ENCODE results near the gene TMEM121B.

The TMEM121B gene

GRCh38 chr22:17137861-17138425 lies 16.8 kb upstream of the TMEM121B start:
- DNase-seq = no peak

DNA sequence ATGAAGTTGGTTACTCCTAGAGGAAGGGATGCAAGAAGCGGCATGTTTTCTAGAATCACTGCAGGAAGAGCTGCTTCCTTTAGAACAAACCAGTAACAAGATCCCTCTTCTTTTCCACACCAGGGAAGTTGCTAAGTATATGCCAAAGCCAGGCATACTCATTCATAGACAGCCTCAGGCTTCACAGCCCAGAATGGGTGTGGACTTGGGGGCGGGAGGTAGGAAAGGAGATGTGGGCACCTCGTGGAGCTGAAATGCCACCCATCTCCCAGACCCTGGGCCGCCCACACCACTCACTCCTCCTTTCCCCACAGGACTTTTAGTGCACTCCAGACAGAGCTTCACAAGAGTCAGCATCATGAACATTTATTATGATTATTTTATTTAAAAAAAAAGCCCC lies 16.0 kb upstream of the TMEM121B start:
- DNase-seq = no peak

DNA sequence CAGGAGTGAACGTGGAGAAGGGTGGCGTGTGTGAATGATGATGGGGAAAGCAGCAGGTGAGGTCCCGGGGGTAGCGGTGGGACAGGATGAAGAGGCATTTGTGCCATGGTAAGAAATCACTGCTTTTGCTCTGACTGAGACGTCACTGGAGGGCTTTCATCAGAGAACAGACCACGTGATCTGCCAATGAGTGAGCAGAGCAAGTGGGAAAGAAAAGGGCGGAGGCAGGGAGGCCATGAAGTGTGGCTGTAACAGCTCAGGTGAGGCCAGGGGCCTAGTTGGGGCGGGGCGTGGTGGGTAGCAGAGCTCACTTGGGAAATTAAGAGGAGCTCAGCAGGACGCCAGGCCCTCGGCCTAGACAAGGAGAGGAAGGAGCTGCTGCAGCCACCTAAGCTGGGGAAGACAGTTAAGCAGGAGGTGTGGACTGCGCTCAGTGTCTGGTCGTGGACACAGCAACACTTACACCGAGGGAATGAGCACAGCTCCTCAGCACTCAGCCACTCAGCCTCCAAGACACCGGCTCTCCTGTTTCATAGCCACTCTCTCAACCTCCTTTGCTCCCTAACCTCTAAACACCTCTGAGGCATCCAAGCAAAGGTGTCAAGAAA lies 14.1 kb upstream of the TMEM121B start:
- DNase-seq = no peak

- no peak for DNase-seq
These were observed 12.0 kb upstream of the TMEM121B start for GRCh38 chr22:17133137-17133536.

DNA sequence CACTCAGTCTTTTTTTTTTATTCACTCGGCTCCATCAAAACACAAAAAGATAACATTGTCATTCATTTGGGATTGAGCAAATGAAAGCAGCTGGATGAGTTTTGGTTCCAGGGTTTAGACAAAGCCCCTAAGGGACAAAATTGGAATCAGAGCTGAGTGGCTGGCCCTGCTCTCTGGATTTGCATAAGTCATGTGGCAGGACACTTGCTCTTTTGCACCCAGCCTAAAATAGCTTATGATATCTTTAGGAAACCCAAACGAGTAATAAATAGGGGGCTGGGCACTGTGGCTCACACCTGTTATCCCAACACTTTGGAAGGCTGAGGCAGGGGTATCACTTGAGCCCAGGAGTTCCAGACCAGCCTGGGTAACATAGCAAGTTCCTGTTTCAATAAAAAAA lies 11.0 kb upstream of the TMEM121B start:
- no peak for DNase-seq

DNA sequence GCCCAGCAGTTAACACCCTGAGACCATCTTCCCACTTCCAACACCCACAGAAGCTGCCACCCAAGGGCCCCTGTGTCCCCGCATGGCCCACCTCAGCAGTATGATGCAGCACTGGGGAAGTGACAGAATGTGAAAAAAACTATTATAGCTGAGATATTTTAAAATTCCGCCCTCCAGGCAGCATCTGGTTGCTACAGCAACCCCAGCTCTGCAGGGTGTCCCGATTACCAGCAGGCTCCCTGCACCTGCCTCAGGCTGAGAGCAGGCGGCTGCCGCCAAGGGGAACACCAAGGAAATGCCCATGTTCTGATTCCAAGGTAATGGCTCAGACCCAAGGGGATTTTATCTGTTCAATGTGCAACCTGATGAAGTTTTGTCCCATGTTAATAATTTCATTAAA lies 10.5 kb upstream of the TMEM121B start:
- DNase-seq = no peak

DNA sequence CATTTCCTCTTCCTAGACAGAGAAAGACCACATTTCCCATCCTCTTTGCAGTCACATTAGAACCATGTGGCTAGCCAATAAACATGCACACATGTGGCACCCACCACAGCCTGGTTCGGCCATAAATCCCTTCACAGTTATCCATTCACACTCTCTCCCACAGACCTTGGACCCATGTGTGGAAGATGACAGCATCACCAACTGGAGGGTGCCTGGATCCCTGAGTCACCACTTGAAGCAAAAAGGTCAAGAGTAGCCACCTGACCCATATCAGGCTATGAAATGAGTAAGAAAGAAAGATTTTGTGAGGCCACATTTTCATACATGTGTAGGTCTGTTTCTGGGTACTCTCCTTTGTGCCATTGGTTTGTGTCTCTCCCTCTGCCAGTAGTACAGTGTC lies 9.0 kb upstream of the TMEM121B start:
- no peak for DNase-seq

GRCh38 chr22:17120711-17121232 lies 388 bp downstream of the TMEM121B start:
- DNase-seq = no peak

GRCh38 chr22:17120281-17120680 lies 879 bp downstream of the TMEM121B start:
- peak; percentile 75 for DNase-seq

DNA sequence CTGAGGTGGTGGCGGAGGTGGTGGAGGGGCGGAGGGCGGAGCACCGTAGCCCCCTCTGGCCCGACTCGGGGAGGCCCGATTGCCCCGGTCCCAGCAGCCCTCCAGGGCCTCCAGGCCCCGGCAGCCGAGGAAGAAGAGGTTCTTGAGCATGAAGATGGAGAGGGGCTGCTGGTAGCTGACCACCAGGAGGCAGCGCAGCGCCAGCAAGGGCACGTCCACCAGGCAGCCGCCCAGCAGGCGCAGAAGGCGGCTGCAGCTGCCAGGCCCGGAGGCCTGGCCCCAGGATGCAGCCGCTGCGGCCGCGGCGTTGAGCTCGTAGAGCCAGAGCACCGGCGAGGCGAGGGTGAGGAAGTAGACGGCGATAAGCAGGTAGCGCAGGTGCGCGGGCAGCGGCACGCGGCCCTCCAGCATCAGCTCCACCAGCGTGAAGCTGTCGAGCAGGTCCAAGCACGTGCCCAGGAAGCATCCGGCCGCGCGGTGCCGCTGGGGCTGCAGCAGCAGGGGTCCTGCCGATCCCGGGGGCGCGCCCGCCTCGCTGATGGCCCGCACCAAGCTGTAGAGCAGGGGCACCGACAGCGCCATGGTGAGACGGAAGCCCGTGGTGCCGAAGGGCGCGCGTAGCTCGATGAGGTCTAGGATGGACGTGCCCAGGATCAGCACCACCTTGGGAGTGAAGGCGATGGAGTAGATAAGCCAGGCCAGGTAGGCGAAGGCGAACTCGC lies 1.5 kb downstream of the TMEM121B start:
- DNase-seq = no peak

GRCh38 chr22:17118342-17118741 lies 2.8 kb downstream of the TMEM121B start:
- DNase-seq = no peak

GRCh38 chr22:17117890-17118289 lies 3.3 kb downstream of the TMEM121B start:
- DNase-seq = no peak

DNA sequence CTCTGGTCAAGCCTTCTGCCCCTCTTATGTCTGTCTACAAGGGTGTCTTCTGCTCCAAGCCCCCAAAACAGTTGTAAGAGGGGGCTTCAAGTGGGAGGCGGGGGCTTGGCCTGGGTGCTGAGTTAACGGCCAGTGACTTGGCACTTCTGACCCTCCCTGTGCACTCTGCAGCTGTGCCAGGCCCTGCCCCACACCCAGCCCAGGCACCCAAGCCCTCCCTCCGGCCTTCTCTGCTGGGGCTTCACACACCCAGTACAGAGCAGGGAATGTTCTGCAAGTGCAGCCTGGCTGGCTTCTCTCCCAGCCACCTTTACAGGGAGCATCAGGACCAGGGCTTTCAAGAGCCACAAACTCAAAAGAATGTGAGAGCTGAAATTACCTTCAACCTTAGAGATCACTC lies 3.8 kb downstream of the TMEM121B start:
- no peak for DNase-seq

GRCh38 chr22:17116572-17117330 lies 4.4 kb downstream of the TMEM121B start:
- no peak for DNase-seq

GRCh38 chr22:17115945-17116565 lies 5.1 kb downstream of the TMEM121B start:
- no peak for DNase-seq

- no peak for DNase-seq
These were observed 5.9 kb downstream of the TMEM121B start for GRCh38 chr22:17115236-17115635.

GRCh38 chr22:17114898-17115235 lies 6.3 kb downstream of the TMEM121B start:
- DNase-seq = no peak

- DNase-seq = no peak
These were observed 6.8 kb downstream of the TMEM121B start for GRCh38 chr22:17114173-17114897.

DNA sequence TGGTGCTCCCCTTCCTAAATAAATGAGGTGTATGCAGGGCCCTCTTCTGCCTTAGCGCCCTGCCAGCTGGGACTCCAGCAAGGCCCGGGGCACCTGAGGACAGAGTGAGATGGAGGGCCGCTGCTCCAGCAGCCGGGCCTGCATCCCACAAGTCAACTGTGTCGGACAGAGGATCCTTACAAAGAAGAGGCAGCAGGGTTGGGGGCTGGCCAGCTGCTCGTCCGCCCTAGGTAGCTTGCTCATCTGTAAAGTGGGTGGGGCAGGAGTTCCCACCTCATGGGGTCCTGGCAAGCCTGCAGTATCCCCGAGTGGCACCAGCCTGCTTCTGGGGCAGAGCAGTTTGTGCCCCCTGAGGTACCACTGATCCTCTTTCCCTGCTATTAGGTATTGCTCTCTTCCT lies 7.6 kb downstream of the TMEM121B start:
- no peak for DNase-seq

- DNase-seq = no peak
These were observed 8.6 kb downstream of the TMEM121B start for GRCh38 chr22:17112491-17113042.

- no peak for DNase-seq
These were observed 10.2 kb downstream of the TMEM121B start for GRCh38 chr22:17110791-17111550.
